ENCODE data around the gene DLGAP5.

DLGAP5 gene

DNA sequence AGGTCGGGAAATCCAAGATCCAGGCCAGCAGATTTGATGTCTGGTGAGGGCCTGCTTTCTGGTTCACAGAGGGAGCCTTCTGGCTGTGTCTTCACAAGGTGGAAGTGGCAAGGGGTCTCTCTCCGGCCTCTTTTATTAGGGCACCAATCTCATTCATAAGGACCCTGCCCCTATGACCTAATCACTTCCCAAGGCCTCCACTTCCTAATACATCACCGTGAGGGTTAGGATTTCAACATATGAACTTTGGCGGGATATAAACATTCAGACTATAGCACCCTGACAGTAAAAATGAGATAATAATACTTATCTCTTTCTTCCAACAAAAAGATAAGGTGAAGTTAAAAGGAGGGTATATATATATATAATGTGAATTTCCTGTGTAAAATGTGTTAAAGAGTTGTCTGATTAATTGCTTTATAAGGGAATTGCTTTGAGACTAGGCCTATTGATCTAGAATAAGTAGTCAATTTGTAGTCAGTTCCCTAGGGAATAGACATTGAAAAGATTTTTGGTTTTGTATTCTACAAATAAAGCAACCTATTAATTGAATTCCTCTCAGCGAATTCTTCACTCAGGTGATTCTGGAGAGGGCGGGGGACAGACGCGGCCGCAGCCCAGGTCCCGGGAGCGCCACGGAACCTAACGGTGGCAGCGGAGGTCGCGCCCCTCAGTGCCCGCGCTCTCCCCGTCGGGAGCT lies 62.8 kb downstream of the DLGAP5 start:
- no peak for DNase-seq

DNA sequence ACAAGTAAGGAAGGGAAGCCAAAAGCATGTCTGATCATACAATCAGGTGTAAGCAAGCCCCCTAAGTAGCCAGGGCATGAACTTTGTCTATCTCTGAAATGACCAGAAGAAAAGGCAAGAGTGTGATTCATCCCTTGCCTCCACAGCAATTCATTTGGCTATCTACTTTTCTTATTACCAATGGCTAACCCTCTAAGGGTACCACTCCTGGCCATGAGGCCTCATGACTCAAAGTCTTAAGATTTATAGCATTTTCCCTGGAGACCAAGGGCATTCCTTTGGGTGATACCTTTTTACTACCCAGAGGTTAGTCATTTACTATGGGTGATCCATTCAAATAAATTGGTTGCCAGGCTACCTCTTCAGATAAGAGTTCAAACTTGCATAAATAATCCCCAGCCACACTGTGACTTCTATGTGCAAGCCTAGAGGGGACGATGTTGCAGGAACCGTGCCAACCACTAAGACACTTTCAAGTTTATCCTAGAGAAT lies 63.9 kb downstream of the DLGAP5 start:
- DNase-seq, result no peak

DNA sequence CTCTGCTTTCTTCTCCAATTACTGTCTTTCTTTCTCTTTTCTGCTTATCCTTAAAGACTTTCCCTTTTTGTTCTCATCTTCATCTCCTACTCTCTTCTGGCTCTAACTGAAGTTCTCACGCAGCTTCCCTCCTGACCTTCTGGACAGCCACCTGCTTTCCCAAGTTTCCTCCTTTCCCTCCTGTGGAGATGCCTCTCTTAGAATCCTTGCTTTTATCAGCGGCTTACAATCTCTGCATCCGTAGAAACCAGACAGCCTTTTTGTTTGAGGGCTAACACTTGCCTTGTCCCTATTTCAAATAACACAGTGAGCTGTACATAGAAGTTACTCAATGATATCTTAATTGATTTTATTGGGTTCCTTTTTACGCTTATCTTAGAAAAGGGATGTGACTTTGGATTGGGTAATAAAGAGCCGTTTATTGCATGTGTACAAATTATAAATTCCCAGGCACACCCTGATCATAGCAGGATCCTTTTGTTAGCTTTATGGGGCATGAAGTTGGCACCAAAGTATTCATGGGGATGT lies 64.4 kb downstream of the DLGAP5 start:
- no peak for DNase-seq

DNA sequence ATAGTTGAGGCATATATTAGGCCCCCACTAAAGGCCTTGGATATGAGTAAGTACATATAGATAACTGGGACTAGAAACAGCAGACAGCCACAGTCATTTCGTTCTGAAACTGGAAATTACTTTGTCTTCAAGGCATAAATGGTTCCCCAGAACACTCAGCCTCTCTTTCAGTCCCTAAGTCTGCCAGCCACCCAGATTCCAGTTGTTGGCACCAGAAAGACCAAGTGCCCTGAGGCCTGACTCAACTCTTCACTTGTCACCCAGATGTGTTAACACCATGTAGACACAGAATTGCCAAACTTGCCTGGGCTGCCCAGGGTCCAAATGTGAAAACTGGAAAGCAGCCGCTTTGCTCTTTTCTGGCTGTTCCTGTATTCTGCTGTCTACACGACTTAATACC lies 65.4 kb downstream of the DLGAP5 start:
- DNase-seq, result no peak

DNA sequence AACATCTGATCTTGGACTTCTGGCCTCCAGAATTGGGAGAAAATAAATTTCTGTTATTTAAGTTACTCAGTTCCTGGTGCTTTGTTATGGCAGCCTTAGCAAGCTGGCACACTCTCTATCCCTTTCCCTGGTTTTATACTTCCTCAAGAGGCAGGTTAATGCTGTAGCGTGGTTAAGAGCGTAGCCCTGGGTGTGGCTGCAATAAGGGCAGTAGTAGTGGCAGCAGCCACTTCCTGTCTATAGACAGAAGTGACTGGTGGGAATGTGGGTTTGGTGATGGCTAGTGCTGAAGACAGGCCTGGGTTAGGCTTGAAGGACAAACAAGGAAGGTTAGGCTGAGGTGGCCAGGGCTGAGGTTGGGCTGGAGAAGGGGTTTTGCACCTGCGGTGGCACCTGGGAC lies 66.0 kb downstream of the DLGAP5 start:
- DNase-seq, result no peak

DNA sequence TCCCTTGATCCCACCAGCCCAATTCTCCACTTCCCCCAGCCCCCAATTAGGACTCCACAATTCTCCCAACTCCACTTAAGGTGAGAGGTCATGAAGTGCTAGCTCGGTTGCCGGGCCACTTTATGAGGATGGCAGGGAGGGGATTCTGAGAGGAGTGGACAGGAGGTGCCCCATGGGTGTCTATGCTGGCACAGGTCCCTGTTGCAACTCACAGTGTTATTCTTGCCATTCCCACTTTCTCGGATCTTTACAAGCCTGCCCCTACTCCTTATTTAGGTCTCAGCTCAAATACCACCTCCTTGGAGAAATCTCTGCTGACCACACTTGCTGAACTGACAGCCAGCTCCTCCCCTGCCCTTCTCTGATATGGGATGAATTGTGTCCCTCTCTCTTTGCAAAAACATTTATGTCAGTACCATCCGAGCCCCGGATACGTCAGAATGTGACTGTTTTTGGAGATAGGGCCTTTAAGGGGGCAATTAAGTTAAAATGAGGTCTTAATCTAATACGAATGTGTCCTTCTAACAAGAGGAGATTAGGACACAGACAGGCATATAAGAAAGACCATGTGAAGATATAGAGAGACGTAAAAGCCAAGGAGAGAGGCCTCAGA lies 66.5 kb downstream of the DLGAP5 start:
- no peak for DNase-seq

DNA sequence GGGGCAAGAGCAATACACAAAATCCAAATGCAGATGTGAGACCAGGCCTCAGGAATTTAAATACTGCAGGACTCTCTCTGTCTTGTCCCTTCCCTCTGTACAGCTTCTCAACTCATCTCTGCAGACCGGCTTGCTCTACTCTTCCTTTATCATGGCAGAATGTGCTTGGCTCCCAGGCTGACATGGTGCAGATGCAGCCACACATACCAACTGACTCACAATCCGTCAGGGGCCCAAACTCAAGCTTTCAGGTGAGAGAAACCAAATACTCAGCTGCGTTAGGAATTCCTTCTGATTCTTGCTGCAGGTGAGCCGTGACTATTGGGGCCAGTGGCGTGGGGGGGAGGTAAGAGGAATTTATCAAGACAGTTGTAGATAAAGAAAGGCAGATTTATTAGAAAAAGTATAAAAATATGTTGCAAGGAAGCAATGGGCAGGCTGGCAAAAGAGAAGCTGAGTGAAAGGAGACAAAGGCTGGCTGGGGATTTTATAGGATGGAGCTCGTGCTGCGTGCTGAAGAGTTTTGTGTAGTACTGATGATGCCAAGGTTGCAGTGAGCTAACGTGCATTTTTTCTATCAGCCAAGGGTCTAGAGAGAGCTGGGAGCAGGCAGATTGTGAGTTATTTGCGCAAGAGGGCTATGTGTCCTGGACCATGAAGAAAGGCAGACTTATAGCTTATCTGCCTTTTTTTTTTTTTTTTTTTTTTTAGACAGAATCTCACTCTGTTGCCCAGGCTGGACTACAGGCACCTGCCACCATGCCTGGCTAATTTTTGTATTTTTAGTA lies 67.3 kb downstream of the DLGAP5 start:
- no peak for DNase-seq

DNA sequence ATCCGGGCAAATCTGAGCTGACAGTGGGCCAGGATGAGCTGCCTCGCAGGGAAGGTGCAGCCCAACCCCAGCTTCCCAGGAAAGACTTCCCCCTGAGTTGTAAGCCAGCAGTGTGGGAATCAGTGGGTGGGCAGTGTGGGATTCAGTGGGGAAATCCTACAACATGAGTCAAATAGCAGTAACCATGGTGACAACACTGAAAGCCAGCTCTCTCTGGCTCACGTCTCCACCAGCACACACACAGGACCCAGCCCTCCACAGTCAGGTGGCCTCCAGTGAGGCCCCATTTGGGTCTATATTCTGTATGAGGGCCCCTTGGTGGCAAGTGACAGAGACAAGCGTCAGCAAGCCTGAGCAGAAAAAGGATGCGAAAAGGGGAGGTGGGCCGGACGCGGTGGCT lies 68.3 kb downstream of the DLGAP5 start:
- DNase-seq, result no peak

DNA sequence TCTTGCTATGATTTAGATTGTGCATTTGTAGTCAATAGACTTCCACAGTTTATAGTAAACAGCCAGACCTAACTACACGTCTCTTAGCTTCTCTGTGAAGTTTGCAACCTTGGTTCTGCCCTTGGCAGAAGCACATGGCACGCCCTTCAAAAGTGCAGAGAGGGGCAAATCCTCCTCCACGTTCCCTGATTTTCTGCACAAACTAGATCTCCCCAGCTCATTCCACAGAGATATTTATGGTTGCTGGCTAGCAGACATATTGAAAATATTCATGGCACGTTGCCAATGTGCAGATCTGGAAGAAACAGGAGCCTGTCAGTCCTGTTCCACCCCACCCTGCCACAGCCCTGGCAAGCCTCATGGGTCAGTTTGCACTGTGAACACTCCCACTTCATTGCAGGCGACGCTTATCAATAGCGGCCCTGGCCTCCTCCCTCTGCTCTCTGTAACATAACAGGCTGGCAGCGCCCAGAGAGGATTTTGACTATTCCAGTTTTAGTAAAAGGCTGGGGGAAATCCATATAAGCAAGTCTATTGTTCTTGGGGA lies 68.9 kb downstream of the DLGAP5 start:
- DNase-seq, result no peak

DNA sequence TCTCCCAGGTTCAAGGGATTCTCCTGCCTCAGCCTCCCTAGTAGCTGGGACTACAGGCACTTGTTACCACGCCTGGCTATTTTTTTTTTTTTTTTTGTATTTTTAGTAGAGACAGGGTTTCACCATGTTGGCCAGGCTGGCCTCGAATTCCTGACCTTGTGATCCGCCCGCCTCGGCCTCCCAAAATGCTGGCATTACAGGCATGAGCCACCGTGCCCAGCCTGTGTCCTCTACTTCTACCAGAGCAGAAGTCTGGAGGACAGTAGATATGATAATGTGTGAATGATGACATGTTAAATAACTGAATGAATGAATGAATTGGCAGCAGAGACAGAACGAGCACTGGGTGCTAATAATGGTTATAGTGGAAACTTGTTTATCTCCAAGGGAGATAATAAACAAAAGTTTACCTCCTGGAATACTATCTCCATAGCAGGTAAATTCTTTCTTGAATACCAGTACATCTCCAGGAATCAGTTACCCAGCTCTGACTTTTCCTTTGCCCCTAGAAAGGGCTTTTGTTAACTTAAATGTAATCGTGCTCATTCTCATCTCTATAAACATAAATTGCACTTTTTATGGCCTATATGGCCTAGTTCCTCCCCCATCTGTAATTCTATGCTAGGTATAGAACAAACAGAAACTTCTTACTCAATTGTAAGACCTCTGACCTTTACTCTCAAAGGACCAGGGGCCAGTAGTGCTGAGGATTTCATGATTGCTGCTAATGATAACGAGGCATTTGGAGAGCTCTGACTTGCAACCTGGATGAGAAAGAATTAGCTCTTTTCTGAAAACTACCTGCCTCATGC lies 69.6 kb downstream of the DLGAP5 start:
- DNase-seq, result no peak

DNA sequence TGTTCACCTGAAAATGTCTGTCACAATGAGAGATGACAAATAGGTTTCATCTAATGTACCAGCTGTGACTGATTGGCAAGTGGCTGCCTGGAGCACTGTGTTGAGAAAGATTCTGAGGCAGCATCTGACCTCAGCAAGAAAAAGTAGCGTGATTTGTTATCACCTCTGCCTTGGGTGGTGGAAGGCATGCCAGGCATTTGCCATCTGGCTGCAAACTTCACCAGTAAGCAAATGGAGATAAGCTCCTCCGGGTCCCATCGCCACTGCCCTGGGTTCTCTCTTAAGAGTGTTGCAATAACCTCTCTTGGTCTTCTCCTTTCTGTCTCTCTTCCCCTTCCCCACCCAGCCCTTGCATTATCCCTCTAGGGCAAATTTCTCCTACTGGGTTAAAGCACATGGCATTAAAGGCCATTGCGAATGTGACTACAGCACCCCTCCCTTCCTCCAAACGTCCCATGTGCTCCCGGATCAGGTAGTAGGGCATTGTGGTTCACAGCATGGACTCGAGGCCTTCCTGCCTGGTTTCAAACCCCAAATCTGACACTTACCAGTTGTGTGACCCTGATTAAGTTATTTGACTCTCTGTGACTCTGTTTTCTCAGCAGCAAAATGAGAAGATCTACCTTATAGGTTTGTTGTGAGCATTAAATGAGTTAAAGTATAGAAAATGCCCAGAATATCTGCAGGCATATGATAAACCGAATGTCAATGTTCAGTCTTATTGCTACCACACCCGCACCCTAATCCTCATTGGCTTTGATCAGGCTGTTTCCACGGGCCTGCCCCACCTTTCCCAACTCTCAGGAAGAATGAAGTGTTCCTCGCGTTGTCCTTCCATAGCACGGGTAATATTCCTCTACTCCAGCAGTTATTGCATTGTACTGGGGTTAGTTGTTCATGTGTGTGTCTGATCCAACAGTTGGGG lies 70.6 kb downstream of the DLGAP5 start:
- no peak for DNase-seq

DNA sequence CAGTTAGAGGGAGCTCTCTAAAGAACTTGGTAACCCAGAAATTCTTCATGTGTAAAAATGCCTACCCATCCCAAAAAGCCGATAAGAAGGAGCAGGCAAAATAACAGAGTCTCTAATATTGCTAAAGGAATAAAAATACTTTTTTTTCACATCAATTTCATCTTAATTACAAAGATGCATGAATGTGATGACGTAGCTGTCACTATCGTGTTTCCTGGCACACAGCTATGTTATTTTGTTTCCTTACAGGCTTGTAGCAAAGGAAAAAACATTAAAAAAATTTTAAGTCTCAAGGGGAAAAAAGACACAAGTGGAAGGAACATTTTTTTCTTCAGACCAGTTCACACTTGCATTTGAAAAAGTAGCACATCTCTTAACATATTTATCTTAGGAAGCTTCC lies 72.6 kb downstream of the DLGAP5 start:
- no peak for DNase-seq

DNA sequence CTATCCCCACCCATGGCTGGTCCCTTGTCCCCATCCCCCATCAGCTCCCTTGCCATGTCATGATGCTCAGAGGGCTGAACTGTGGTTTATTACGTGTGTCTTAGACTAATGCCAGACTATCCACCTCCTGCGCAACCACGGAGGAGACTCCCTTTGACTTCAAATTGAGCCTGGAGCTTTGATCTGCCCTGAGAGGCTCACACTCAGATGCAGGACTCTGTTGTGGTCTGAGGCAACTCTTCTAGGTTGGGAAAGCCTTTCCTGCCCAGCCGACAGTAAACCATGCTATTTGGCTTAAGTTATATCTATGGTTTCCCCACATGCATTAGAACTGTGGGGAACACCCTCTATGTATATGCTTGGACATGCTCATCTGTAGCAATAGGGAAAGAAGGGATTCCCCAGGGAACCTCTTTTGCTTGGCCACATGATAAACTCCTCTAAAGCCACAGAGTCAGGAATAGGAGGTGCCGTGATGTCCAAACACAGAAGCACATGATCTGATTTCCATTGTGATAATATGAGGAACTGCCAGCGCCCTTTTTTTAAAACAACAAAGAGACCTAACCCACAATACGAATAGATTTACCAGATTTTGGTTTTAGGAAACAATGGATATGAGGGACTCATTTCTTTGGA lies 73.5 kb downstream of the DLGAP5 start:
- DNase-seq, result no peak

DNA sequence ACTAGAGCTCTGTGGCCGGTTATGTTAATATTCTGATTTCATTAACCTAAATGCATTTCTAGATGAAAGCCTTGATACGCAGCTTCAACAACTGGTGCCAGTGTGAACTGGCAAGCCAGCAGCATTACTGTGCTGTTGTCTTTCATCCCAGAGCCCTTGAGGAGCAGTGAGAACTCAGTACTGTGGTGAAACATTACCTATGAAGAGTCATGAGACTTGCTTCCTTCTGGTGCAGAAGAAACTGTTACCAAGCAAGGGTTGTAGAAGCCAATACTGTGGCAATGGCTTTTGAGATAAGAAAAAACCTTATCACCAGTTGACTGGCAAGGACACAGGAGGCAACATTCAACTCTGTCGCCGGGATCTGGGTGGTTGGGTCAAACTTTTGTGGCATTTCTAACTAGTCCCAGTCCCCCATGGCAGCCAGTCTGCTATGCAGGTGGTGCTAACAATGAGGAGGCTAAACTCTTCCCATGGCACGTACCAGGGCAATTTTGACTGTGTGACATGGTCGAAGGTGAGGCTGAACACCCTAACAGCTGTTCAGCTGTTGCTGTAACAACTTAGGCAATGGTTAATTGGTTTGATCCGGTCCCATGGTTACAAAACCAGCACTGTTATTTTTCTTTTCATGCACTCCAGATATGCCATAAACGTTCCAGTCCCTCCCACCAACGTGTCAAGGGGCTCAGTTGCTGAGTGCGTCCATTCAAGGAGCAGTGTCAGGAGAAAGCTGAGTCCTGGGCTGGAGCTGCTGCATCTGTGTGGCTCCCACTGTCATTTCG lies 74.9 kb downstream of the DLGAP5 start:
- no peak for DNase-seq

DNA sequence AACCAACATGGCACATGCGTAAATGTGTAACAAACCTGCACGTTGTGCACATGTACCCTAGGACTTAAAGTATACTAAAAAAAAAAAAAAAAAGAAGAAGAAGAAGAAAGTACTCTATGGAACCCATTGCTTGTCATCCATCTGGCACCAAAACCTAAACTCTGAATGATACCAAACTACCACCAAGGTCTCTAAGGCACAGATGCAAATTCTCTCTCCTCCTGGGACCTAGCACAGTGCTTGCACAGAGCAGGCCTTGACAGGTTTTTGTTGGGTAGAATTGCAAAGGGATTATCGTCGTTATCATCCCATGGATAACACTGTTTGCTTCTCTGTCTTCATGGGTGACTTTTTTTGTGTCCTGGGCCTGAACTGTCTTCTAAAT lies 75.5 kb downstream of the DLGAP5 start:
- DNase-seq, result no peak

DNA sequence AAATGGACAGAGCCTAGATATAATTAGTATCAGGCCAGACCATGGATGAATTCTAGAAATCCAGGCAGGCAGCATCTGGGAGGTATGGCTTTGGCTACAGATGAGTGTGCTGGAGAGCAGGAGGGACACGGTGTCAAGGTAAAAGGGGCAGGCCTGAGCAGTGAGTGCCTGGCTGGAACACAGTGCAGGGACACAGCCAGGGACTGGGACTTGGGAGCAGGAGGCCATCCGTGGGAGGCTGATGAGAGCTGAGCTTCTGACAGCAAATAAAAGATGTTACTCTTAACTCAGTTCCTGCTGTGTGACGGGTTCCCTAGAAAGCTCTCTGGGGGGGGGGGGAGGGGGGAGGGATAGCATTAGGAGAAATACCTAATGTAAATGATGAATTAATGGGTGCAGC lies 75.9 kb downstream of the DLGAP5 start:
- no peak for DNase-seq

DNA sequence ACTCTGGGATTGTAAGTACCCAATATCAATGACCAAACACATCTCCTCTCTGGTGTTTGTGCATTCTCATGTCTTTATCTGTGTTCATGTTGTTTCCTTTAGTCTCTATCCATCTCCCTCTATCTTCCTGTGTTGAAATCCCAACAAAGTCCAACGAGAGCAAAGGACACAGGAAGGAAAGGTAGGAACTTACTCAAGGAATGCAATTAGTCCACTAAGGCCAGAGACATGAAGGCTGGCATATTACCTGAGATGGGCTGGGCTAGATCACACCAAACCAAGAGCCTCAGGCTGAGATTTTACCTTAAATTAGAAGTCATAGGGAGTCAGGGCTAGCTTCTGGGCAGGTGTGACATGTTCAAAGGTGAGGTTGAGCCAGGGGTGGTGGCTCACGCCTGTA lies 76.7 kb downstream of the DLGAP5 start:
- DNase-seq, result no peak

DNA sequence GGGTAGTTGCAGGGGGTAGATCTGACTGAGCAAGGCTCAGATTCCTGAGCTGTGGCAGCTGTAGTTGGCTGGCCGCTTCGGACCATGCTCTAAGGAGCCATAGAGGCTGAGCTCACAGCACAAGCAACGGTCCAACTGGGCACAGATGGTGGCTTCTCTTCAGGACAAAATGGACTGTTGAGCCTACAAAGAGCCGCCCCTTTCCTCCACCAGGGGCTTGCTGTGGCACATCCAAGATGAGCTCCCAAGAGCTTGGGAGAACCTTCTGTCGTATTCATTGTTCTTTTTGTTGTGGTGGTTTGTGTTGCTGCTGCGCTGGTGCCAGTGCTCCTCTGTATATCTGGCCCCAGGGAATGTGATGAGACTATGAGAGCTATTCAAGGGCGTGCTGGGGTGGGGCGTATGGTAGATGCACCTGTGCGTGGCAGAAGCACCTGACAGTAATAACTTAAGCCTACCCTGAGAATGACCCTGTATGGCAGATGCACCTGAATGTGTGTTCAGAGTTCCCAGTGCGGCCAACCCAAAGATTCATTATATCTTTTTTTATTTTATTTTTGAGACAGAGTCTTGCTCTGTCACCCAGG lies 80.2 kb downstream of the DLGAP5 start:
- no peak for DNase-seq

DNA sequence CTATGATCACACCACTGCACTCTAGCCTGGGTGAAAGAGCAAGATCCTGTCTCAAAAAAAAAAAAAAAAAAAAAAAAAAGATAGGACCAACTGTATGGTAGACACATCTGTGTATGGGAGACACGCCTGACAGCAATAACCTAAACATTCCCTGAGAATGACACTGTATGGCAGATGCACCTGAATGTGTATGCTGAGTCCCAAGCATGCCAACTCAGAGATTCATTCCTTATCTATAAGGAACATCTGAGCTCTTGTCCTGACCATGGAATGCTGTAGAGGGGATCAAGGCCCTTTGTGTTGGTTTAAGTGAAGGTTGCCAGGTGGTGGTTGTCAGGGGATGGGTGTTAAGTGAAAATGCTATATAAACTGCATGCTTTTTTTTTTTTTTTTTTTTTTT lies 81.5 kb downstream of the DLGAP5 start:
- no peak for DNase-seq
